GM21390 (cell line): ENCODE results near the gene SPATA33.

Source experiments
- ATAC-seq: cut with Tn5 transposase; IDR thresholded peaks from one replicate; pipeline ENCODE4 v1.9.1; 2021; ENCODE audit not compliant: unreplicated experiment

SPATA33 gene

GRCh38 chr16:89706518-89707260 lies 49.1 kb downstream of the SPATA33 start:
- ATAC-seq, result no peak

- no peak for ATAC-seq
Measured at GRCh38 chr16:89707695-89708094, 50.1 kb downstream of the SPATA33 start.

- ATAC-seq, result no peak
Measured at GRCh38 chr16:89708481-89708931, 50.9 kb downstream of the SPATA33 start.

- ATAC-seq, result no peak
Measured at GRCh38 chr16:89709166-89709565, 51.5 kb downstream of the SPATA33 start.

GRCh38 chr16:89709716-89710432 lies 52.2 kb downstream of the SPATA33 start:
- no peak for ATAC-seq

GRCh38 chr16:89710709-89711564 lies 53.3 kb downstream of the SPATA33 start:
- ATAC-seq, result no peak

GRCh38 chr16:89711601-89712273 lies 54.1 kb downstream of the SPATA33 start:
- ATAC-seq, result peak; percentile 57

- ATAC-seq, result no peak
Measured at GRCh38 chr16:89712274-89712781, 54.7 kb downstream of the SPATA33 start.

GRCh38 chr16:89716493-89716892 lies 58.9 kb downstream of the SPATA33 start:
- no peak for ATAC-seq

- ATAC-seq, result no peak
Measured at GRCh38 chr16:89716916-89717687, 59.5 kb downstream of the SPATA33 start.

- no peak for ATAC-seq
Measured at GRCh38 chr16:89717688-89718505, 60.3 kb downstream of the SPATA33 start.
